GM21786 (cell line): ENCODE results near the gene KCNK5.

ENCODE experiments used
- ATAC-seq: cut with Tn5 transposase; IDR thresholded peaks from one replicate; pipeline ENCODE4 v1.9.1; 2021; ENCODE audit not compliant: unreplicated experiment

KCNK5 gene

GRCh38 chr6:39178235-39178634 lies 51.0 kb downstream of the KCNK5 start:
- no peak for ATAC-seq

GRCh38 chr6:39177130-39177529 lies 52.1 kb downstream of the KCNK5 start:
- no peak for ATAC-seq

DNA sequence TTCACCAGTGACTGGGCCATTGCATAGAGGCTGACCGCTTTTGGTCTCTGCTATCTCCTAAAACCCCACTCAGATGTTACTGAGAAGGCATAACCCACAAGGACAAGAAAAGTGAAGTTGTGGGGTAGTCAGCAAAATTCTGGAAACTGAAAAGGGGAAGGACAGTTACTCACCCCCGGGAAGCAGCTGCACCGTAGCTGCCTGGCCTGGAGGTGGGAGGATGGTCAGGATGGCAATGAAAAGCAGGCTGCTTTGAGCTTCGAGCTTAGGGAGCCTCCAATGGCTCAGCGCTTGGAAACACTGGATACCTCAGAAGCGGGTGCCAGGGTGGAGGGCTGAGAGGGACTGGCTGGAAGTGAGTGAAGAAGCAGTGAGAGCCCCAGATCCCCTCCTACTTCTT lies 56.0 kb downstream of the KCNK5 start:
- ATAC-seq = no peak

GRCh38 chr6:39172377-39172757 lies 56.9 kb downstream of the KCNK5 start:
- ATAC-seq = no peak

GRCh38 chr6:39171489-39172376 lies 57.5 kb downstream of the KCNK5 start:
- no peak for ATAC-seq

GRCh38 chr6:39170860-39171259 lies 58.4 kb downstream of the KCNK5 start:
- ATAC-seq = no peak

GRCh38 chr6:39170389-39170788 lies 58.9 kb downstream of the KCNK5 start:
- ATAC-seq = no peak

GRCh38 chr6:39169448-39170344 lies 59.6 kb downstream of the KCNK5 start:
- ATAC-seq = no peak

GRCh38 chr6:39167866-39168625 lies 61.2 kb downstream of the KCNK5 start:
- ATAC-seq = no peak

GRCh38 chr6:39167321-39167720 lies 62.0 kb downstream of the KCNK5 start:
- ATAC-seq = no peak

DNA sequence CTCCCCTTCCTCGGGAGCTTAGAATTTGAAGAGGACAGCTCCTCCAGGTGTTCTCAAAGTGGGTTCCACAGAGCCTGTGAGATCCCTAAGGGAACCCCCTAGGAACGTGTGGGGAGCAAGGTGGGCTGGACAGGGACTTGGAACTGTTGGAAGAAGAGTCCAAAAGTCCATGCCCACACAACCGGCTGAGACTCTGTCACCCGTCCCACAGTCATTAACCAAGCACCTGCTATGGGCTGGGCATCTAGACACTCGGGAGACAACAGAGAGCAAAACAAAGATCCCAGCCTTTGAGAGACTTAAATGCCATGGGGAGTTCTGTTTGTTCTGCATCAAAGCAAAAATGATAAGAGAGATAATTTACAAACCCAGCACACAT lies 62.4 kb downstream of the KCNK5 start:
- no peak for ATAC-seq

DNA sequence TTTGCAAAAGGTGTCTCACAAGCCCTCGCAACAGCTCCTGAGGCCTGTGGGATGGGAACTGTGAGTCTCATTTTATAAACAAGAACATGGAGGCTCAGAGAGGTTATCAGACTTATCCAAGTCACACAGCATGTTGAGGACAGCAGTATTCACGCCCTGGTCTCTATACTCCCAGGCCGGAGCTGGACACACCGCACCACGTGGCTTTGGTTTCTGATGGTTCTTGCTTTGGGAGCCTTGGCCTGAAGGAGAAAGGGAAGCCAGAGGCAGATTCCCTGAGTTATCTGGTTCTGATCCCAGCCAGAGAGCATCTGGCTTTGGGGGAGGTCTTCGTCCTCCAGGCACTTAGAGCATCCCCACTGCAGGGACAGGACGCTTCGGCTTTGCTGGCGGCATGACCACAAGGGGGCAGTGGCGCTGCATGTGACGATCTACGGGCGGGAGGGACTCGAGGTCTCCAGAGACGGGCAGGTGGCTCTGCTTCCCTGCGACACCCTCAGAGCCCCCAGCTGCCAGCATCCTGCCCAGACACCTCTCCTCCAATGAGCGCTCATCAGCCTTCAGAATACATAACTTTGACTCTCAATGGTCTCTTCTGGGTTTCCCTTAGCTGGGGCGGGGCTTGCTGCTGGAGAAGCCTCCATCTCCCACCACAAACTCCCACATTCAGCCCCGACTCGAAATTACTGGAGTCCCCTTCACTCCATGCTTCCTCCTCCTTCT lies 62.9 kb downstream of the KCNK5 start:
- peak; percentile 55 for ATAC-seq

- no peak for ATAC-seq
Observed at GRCh38 chr6:39157511-39157910, 71.8 kb downstream of the KCNK5 start.

DNA sequence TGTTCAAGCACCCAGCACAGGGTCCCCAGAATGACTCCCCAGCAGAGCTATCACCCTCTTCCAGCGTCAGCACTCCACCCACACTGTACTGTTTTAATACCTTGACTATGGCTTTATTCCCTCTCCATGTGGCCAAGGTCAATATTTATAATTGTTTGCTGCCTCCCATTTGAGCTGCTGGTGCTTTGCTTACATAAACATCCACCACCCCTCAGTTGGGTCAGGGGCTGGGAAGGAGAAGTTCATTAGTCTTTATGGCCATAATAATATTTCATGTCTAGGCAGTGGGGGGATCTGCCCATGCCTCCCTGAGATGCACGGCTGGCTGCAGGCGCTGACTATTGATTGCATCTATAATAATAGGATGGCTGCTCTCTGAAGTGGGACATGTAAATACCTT lies 72.5 kb downstream of the KCNK5 start:
- ATAC-seq = no peak

GRCh38 chr6:39154705-39155104 lies 74.6 kb downstream of the KCNK5 start:
- no peak for ATAC-seq

GRCh38 chr6:39153766-39154397 lies 75.4 kb downstream of the KCNK5 start:
- no peak for ATAC-seq

- no peak for ATAC-seq
Observed at GRCh38 chr6:39152262-39152661, 77.0 kb downstream of the KCNK5 start.

- no peak for ATAC-seq
Observed at GRCh38 chr6:39151211-39151610, 78.1 kb downstream of the KCNK5 start.

GRCh38 chr6:39144481-39145173 lies 84.6 kb downstream of the KCNK5 start:
- ATAC-seq = no peak
